GM12878 (cell line): Measurements from ENCODE around the gene TBCD. TPM values are rescaled to one million over a fixed set of nuclear protein-coding genes. Genes with fewer than 3 reads are reported as not detected.

Experiments used
- ATAC-seq: fragments of 200-7000 bp; cut with Tn5 transposase; 3 replicates; pipeline ENCODE4 v1.9.1; 2020; ENCODE audit warnings: mild to moderate bottlenecking, moderate library complexity
- BruUV-seq: library from RNA; stranded (reverse); fragments of 400-500 nt; replicated peaks from 2 replicates; lab custom pipeline; 2021; lab: Mats Ljungman, UMichigan
- CTCF ChIA-PET: fragments of 300-600 bp; sonication (Branson Sonifier 250); formaldehyde crosslinking; extraction: SDS; loops from one replicate; lab custom pipeline; 2021; ENCODE audit warnings: inconsistent platforms; lab: Yijun Ruan, JAX
- POLR2A ChIA-PET: fragments of 350-600 bp; formaldehyde crosslinking; extraction: SDS; loops from one replicate; lab custom pipeline; 2021; ENCODE audit warnings: inconsistent platforms; lab: Charles Lee
- RAD21 ChIA-PET: fragments of 300-600 bp; sonication (Branson Sonifier 250); formaldehyde crosslinking; loops from one replicate; lab custom pipeline; 2023; ENCODE audit warnings: antibody characterized with exemption; ENCODE audit not compliant: unreplicated experiment; lab: Charles Lee
- SMC1A ChIA-PET: fragments of 300-600 bp; sonication (Branson Sonifier 250); formaldehyde crosslinking; loops from one replicate; lab custom pipeline; 2023; ENCODE audit not compliant: unreplicated experiment, uncharacterized antibody; lab: Charles Lee
- DNase-seq: peaks from one replicate; pipeline ENCODE4 v3.0.0-alpha.2; 2011; ENCODE audit warnings: low read depth, low spot score
- FAIRE-seq: peaks from 3 replicates; lab custom pipeline; 2011; peaks lifted over from hg19 to GRCh38; lab: Jason Lieb, UNC
- H2AFZ ChIP-seq: 2 replicates; pipeline ENCODE4 v1.6.0; 2011; ENCODE audit warnings: low read depth, low read length, control low read depth; ENCODE audit not compliant: control insufficient read depth
- H3K27ac ChIP-seq: 2 replicates; pipeline ENCODE4 v1.5.1; 2011; ENCODE audit warnings: control low read depth; ENCODE audit not compliant: control insufficient read depth, insufficient read depth
- H3K27me3 ChIP-seq, 2 experiments: replicated peaks in 1 of 2; 2 replicates each; pipeline versions ENCODE4 v1.6.0 to v1.6.1; 2011; ENCODE audit warnings: low read length in 1 of 2; ENCODE audit not compliant: control insufficient read depth in 2 of 2, insufficient read depth in 2 of 2
- H3K36me3 ChIP-seq, 2 experiments: 2 replicates each; pipeline ENCODE4 v1.5.1; 2011; ENCODE audit warnings: low read length in 1 of 2; ENCODE audit not compliant: control insufficient read depth in 2 of 2, insufficient read depth in 2 of 2
- H3K4me1 ChIP-seq: 2 replicates; pipeline ENCODE4 v1.6.1; 2011; ENCODE audit warnings: mild to moderate bottlenecking, low read length, moderate library complexity, mixed read lengths; ENCODE audit not compliant: control insufficient read depth, insufficient read depth
- H3K4me2 ChIP-seq: 2 replicates; pipeline ENCODE4 v1.6.0; 2011; ENCODE audit warnings: control low read depth; ENCODE audit not compliant: control insufficient read depth, insufficient read depth
- H3K4me3 ChIP-seq: fragments of 200-600 bp; sonication (generic); 2 replicates; pipeline ENCODE4 v1.5.1; 2016
- H3K79me2 ChIP-seq: 2 replicates; pipeline ENCODE4 v1.6.0; 2011; ENCODE audit warnings: low read length; ENCODE audit not compliant: control insufficient read depth, insufficient read depth
- H3K9ac ChIP-seq: 2 replicates; pipeline ENCODE4 v1.8.0; 2011; ENCODE audit warnings: low read length, control low read depth, mixed read lengths; ENCODE audit not compliant: control insufficient read depth, insufficient read depth
- H3K9me3 ChIP-seq: replicated peaks from 3 replicates; pipeline ENCODE4 v1.5.1; 2011; ENCODE audit warnings: mild to moderate bottlenecking, low read length; ENCODE audit not compliant: control insufficient read depth, insufficient read depth
- H4K20me1 ChIP-seq: 2 replicates; pipeline ENCODE4 v1.6.0; 2011; ENCODE audit not compliant: control insufficient read depth, insufficient read depth
- BMI1 ChIP-seq: fragments of 450-650 bp; IDR thresholded peaks from 2 replicates; pipeline ENCODE4 v1.6.1; 2016; ENCODE audit warnings: mild to moderate bottlenecking, moderate library complexity, borderline replicate concordance
- CEBPZ ChIP-seq: fragments of 150-350 bp; IDR thresholded peaks from 2 replicates; pipeline ENCODE4 v1.6.1; 2016; ENCODE audit warnings: low read depth, low read length
- E2F8 ChIP-seq: fragments of 450-650 bp; IDR thresholded peaks from 2 replicates; pipeline ENCODE4 v1.6.1; 2018; ENCODE audit warnings: mild to moderate bottlenecking, low read depth, moderate library complexity; ENCODE audit not compliant: partially characterized antibody
- FOS ChIP-seq: IDR thresholded peaks from 3 replicates; pipeline ENCODE4 v1.6.1; 2011; ENCODE audit warnings: borderline replicate concordance; ENCODE audit not compliant: insufficient read length; ENCODE audit errors: extremely low read depth
- FOXK2 ChIP-seq: fragments of 450-650 bp; IDR thresholded peaks from 2 replicates; pipeline ENCODE4 v1.6.1; 2017; ENCODE audit warnings: mild to moderate bottlenecking, moderate library complexity
- MYC ChIP-seq: IDR thresholded peaks from 2 replicates; pipeline ENCODE4 v1.6.1; 2011; ENCODE audit warnings: mild to moderate bottlenecking, low read length, moderate library complexity, inconsistent platforms; ENCODE audit not compliant: insufficient read depth, insufficient replicate concordance, insufficient read length, severe bottlenecking
- RELA ChIP-seq: fragments of 450-650 bp; IDR thresholded peaks from 2 replicates; pipeline ENCODE4 v1.8.0; 2014; ENCODE audit warnings: borderline replicate concordance; ENCODE audit not compliant: partially characterized antibody
- SMARCA5 ChIP-seq: fragments of 450-650 bp; IDR thresholded peaks from 2 replicates; pipeline ENCODE4 v1.6.1; 2017; ENCODE audit warnings: mild to moderate bottlenecking
- STAT3 ChIP-seq: IDR thresholded peaks from 2 replicates; pipeline ENCODE4 v1.6.1; 2011; ENCODE audit warnings: low read depth, low read length, improper control_type of control experiment
- SUPT20H ChIP-seq: IDR thresholded peaks from 2 replicates; pipeline ENCODE4 v1.6.1; 2011; ENCODE audit warnings: low read depth, mild to moderate bottlenecking, low read length, moderate library complexity, borderline replicate concordance; ENCODE audit not compliant: control insufficient read depth
- TARDBP ChIP-seq: IDR thresholded peaks from 2 replicates; pipeline ENCODE4 v1.6.1; 2016; ENCODE audit warnings: borderline replicate concordance
- ZBTB33 ChIP-seq: fragments of 450-650 bp; IDR thresholded peaks from 2 replicates; pipeline ENCODE4 v1.6.1; 2017; ENCODE audit warnings: mild to moderate bottlenecking
- ZNF217 ChIP-seq: fragments of 450-650 bp; IDR thresholded peaks from 2 replicates; pipeline ENCODE4 v1.6.1; 2017; ENCODE audit warnings: antibody characterized with exemption, mild to moderate bottlenecking
- WGBS: methylation state at CpG from one replicate; pipeline ENCODE4 v1.1.6; 2016; ENCODE audit warnings: low lambda C conversion rate; ENCODE audit not compliant: insufficient replicate concordance, insufficient coverage; ENCODE audit errors: missing lambda C conversion rate; 5-methylcytosine and 5-hydroxymethylcytosine counted together
- in situ Hi-C: fragments of 300-500 bp; cut with MboI; formaldehyde crosslinking; loops from 9 replicates; pipeline ENCODE4 v1.14.3; 2018; ENCODE audit warnings: mixed read lengths
- intact Hi-C: fragments of 100-400 bp; cut with micrococcal nuclease; formaldehyde crosslinking; loops from one replicate; pipeline ENCODE4 v1.14.2; 2022; ENCODE audit not compliant: unreplicated experiment
- polyA plus RNA-seq, 11 experiments: library from polyadenylated mRNA; depleted of rRNA in 4 of 11; unstranded in 6 of 11; stranded (reverse) in 5 of 11; fragments of >200 nt; fragmentation: Nextera tagmentation in 4 of 11; fragmentation: Illumina TruSeq in 1 of 11; extraction: Ambion mirVana in 4 of 11; extraction: Trizol in 1 of 11; gene quantifications; 1 replicate in 1 of 11; 2 replicates in 10 of 11; pipeline versions ENCODE4 v1.2.1 to v1.2.3, GENCODE V29; 2011 to 2016; ENCODE audit warnings: inconsistent platforms in 2 of 11, missing spikeins in 2 of 11, low read depth in 1 of 11
- total RNA-seq, 4 experiments: library from RNA; depleted of rRNA in 3 of 4; stranded (reverse); fragments of >200 nt in 3 of 4; fragmentation: Illumina TruSeq in 1 of 4; extraction: Trizol in 1 of 4; gene quantifications; 2 replicates each; pipeline versions ENCODE4 v1.2.1 to v1.2.3, GENCODE V29; 2013 to 2021

Gene TBCD
- total and polyA plus RNA-seq, 10 of the 15 experiments (the other 5 are each of a cell fraction or from before 2014, with no cell fraction given), result 10.3 to 114 (median 52.4) TPM

DNA sequence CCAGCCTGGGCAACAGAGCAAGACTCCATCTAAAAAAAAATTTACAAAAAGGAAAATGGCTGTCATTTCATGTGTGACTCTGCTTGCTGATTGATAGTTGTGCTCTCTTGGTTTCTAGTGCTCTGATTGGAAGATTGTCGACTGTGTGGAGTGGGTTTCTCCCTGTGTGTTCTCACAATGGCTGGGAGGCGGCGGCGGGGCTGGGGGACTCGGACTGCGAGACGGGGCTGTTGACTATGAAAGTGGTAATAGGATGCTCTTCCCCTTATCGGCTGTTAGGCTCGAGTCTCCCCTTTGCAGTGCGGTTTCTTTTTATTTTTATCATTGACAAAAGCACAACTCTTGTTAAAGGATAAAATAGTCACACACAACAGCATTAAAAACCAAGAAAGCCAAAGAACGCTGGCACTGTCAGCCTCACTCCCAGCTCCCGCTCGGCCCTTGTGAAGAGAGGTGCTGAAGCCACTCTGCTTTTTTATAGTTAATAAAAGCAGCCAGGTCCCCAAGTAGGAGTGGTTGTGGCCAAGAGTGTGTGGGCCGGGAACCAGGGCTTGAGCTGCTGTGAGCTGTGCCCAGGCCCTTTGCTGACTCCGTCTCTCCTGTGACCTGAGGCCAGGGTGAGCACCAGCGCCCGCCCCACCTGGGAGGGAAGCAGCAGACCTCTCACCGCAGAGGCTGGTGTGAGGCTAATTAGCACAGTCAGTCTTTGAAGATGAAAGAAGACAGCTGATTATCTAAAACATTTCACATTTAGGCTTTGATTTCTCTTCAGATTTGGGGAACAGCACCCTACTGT is 36.5 kb downstream of the TBCD start:
- WGBS, result 94% methylated on average over 18 of the region's 18 CpGs
- no peak for DNase-seq
- H3K27me3 ChIP-seq, result no peaks in the 10 kb centered on the region
- H3K9me3 ChIP-seq, result no peaks in the 10 kb centered on the region
- H3K4me3 ChIP-seq, result no peak overlapping the region
- no peak for FAIRE-seq
- H3K4me1 ChIP-seq, result peaks cover 8% of the 10 kb centered on the region; the same call in 1 of the 2 replicates
- peaks cover 0 to 6% of the 10 kb centered on the region in 2 experiments; a peak in 3 of 4 replicates for H3K36me3 ChIP-seq
- H3K4me2 ChIP-seq, result no peak overlapping the region
- no peaks in the 10 kb centered on the region for H3K79me2 ChIP-seq
- intact Hi-C loops (loop anchor here (10.0 kb wide), 1 partner anchor 76 kb away; no protein-coding TSS in a partner anchor), in situ Hi-C loops (no loop called here)
- no peak overlapping the region for H2AFZ ChIP-seq
- ChIA-PET SMC1A (no interaction called here), POLR2A (interaction anchor here (0.6 kb wide), 1 partner anchor 77 kb away, joined by 10 read pairs; no protein-coding TSS in a partner anchor), CTCF (no interaction called here), RAD21 (interaction anchor here (1.0 kb wide), 1 partner anchor 75 kb away, joined by 3 read pairs; no protein-coding TSS in a partner anchor)
- H3K9ac ChIP-seq, result no peak overlapping the region
- no TSS peak for BruUV-seq
- no peak overlapping the region for H3K27ac ChIP-seq
- ATAC-seq, result no peak
- no peaks in the 10 kb centered on the region; the same call in 1 of the 2 replicates for H4K20me1 ChIP-seq
- TF ChIP-seq MYC (no peak), CEBPZ (no peak), STAT3 (no peak), FOXK2 (no peak), SUPT20H (no peak), E2F8 (no peak), RELA (no peak), BMI1 (no peak), ZBTB33 (no peak), SMARCA5 (no peak), FOS (no peak), ZNF217 (no peak), TARDBP (no peak)
